ENCODE data around the gene TLK1. TPM values are rescaled to one million over a fixed set of nuclear protein-coding genes. Genes with fewer than 3 reads are reported as not detected.

Gene TLK1
- total and polyA plus RNA-seq, 4 experiments from 2014 or later, result 19.2 to 152 (median 95.9) TPM

DNA sequence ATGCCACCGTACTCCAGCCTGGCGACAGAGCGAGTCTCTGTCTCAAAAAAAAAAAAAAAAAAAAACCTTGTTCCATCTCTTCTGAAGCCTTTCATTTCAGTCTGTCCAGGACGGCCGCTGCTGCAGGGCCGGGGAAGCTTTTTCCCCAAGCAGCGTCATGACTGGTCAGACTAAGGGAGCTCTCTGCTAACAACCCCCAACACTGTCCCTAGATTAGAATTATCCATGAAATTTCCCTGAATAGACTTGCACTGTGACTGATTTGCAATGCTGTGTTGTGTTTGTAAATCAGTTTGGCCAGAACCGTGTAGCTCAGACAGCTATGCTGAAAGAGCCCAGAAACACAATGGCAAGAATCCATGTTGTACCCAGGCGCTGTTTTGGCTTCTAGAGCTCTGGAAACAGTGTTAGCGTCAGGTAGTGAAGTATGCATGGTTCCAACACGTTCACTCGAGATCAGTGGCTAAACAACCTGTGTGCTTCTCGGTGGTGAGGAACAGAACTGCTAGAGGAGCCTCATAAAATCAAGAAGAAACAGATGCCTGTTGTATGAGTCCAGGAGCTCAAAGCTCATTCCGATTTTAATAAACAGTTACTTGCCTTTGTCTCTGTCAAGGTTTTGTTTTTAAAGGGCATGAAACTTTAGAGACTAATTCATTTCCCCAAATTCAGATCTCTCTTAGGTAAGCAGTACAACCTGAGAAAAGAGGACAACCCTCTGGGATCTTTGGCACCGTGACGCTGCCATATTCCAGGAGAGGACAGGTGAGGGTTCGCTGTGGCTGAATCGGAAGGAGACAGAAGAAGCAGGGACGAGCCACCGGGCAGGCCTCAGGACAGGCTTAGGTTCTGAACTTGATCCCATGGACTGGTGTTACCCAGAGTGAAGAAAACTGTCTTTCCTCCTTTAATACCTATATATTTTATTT is 188.1 kb downstream of the TLK1 start:
- no peaks in the 10 kb centered on the region for H3K9me3 ChIP-seq (ENCODE audit: control insufficient read depth in 1 of 2, low read length in 2 of 2)
- peak overlapping the region in 6 of 7 donors; percentile 31 to 78 (median 48) for H3K27ac Mint-ChIP-seq
- H3K4me1 ChIP-seq (ENCODE audit: insufficient read depth, low read length), result peaks cover 14% of the 10 kb centered on the region
- no peak for DNase-seq
- no peaks in the 10 kb centered on the region for H3K9me3 Mint-ChIP-seq
- H3K27me3 Mint-ChIP-seq, result no peaks in the 10 kb centered on the region
- CTCF ChIA-PET (ENCODE audit: partially characterized antibody), result interaction anchor here (0.6 to 7.5 kb wide), 25 partner anchors 8 to 461 kb away, joined by 3 to 135 read pairs (median 4); partner anchors contain the start of genes DCAF17, GORASP2 and METTL8
- peaks cover under 1 to 3% of the 10 kb centered on the region in 2 donors for H3K36me3 Mint-ChIP-seq
- H3K4me3 ChIP-seq (ENCODE audit: low read length in 2 of 2), result no peak overlapping the region
- intact Hi-C loops (cut with micrococcal nuclease), result loop anchor here (1.0 to 5.0 kb wide), 7 partner anchors 43 to 462 kb away; partner anchors contain the start of genes DCAF17 and GORASP2
- POLR2A ChIA-PET (ENCODE audit: partially characterized antibody), result interaction anchor here (1.0 to 5.3 kb wide), 8 partner anchors 40 to 461 kb away, joined by 3 to 32 read pairs (median 4); partner anchors contain the start of genes DCAF17, GORASP2, METTL8 and TLK1
- peaks cover 7 to 16% (median 12%) of the 10 kb centered on the region in 4 donors for H3K4me1 Mint-ChIP-seq
- peak overlapping the region; percentile 41 for H3K27ac ChIP-seq (ENCODE audit: low read depth, low read length)
- H3K36me3 ChIP-seq (ENCODE audit: insufficient read depth, low read length), result peaks cover 4% of the 10 kb centered on the region
- H3K27me3 ChIP-seq (ENCODE audit: insufficient read depth, low read length), result no peaks in the 10 kb centered on the region
- peak overlapping the region; percentile 61 to 86 (median 76) for H3K4me3 Mint-ChIP-seq

GRCh38 chr2:170971071-170971470 is 189.6 kb downstream of the TLK1 start:
- ChIA-PET CTCF (ENCODE audit: partially characterized antibody) (interaction anchor here (3.3 to 7.5 kb wide), 2 partner anchors 187 to 445 kb away, joined by 35 to 135 read pairs; no protein-coding TSS in a partner anchor), POLR2A (ENCODE audit: partially characterized antibody) (no interaction called here)
- DNase-seq, result no peak
- Mint-ChIP-seq H3K9me3 (no peaks in the 10 kb centered on the region), H3K27me3 (no peaks in the 10 kb centered on the region), H3K27ac (no peak overlapping the region), H3K4me1 (peaks cover 7 to 16% (median 12%) of the 10 kb centered on the region in 4 donors), H3K36me3 (peaks cover 12 to 17% of the 10 kb centered on the region in 2 donors), H3K4me3 (no peak overlapping the region)
- peaks cover 14% of the 10 kb centered on the region for H3K4me1 ChIP-seq (ENCODE audit: insufficient read depth, low read length)
- no peaks in the 10 kb centered on the region for H3K9me3 ChIP-seq (ENCODE audit: control insufficient read depth in 1 of 2, low read length in 2 of 2)
- no peak overlapping the region for H3K27ac ChIP-seq (ENCODE audit: low read depth, low read length)
- intact Hi-C loops (cut with micrococcal nuclease), result loop anchor here (5.0 kb wide), 2 partner anchors 276 to 346 kb away; no protein-coding TSS in a partner anchor
- H3K36me3 ChIP-seq (ENCODE audit: insufficient read depth, low read length), result peaks cover 14% of the 10 kb centered on the region
- H3K4me3 ChIP-seq (ENCODE audit: low read length in 2 of 2), result no peak overlapping the region
- H3K27me3 ChIP-seq (ENCODE audit: insufficient read depth, low read length), result no peaks in the 10 kb centered on the region

DNA sequence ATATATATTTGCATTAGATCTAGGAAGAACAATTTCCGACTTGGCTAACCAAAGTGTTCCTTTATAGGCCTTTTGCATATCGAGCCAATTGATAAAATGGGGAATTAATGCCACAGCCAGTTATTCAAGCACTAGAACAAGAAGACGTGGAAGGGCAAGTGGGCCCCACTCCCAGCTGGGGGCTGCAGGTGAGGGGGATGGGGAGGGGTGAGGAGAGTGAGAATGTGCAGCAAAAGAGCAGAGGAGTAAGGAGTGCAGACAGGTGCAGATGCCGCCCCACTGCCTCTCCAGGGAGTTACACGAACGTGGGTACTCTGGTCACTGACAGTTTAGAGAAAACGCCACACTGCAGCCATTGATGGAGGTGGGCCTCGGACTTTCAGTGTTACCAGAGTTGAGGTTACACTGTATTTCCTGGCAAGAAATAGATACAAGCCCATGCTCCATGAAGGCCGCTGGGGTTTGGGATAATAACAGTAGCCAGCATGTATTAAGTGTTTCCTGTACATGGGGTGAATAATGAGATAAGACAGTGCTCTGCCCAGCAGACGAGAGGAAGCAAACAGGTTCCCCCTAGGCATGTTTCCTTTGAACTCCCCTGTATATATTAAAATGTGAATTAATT is 190.7 kb downstream of the TLK1 start:
- no peaks in the 10 kb centered on the region for H3K27me3 ChIP-seq (ENCODE audit: insufficient read depth, low read length)
- no peaks in the 10 kb centered on the region for H3K9me3 ChIP-seq (ENCODE audit: control insufficient read depth in 1 of 2, low read length in 2 of 2)
- H3K9me3 Mint-ChIP-seq, result no peaks in the 10 kb centered on the region
- H3K4me3 Mint-ChIP-seq, result no peak overlapping the region
- peaks cover 6 to 16% (median 11%) of the 10 kb centered on the region in 4 donors for H3K4me1 Mint-ChIP-seq
- H3K36me3 ChIP-seq (ENCODE audit: insufficient read depth, low read length), result peaks cover 25% of the 10 kb centered on the region
- no peak overlapping the region for H3K4me3 ChIP-seq (ENCODE audit: low read length in 2 of 2)
- CTCF ChIA-PET (ENCODE audit: partially characterized antibody), result interaction anchor here (1.1 to 7.5 kb wide), 2 partner anchors 446 kb away, joined by 4 to 135 read pairs; no protein-coding TSS in a partner anchor
- no peaks in the 10 kb centered on the region for H3K27me3 Mint-ChIP-seq
- peaks cover 14% of the 10 kb centered on the region for H3K4me1 ChIP-seq (ENCODE audit: insufficient read depth, low read length)
- H3K27ac ChIP-seq (ENCODE audit: low read depth, low read length), result no peak overlapping the region
- peaks cover 23 to 28% of the 10 kb centered on the region in 2 donors for H3K36me3 Mint-ChIP-seq
- no peak overlapping the region for H3K27ac Mint-ChIP-seq
- intact Hi-C loops (cut with micrococcal nuclease), result loop anchor here (5.0 kb wide), 2 partner anchors 277 to 347 kb away; no protein-coding TSS in a partner anchor
- no peak for DNase-seq
- POLR2A ChIA-PET (ENCODE audit: partially characterized antibody), result interaction anchor here (1.5 kb wide), 1 partner anchor 189 kb away, joined by 4 read pairs; no protein-coding TSS in a partner anchor

DNA sequence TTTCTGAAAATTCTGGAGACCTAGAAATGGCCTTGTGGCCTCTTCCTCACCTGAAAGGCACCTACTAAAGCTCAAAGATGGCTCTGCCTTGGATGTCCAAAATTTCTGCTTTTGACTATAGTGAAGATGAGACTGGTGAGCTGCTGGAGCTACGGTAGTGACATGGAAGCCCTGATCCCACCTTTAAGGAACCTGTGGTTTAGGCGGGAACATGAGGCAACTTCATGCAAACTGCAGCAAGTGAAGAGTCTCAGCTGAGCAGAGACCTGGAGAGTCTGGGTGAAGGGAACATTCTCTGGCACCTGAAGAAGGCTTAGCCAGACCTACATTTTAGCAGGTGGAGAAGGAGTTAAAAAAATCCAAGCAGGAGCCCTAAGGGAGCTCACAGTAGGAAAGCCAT is 191.7 kb downstream of the TLK1 start:
- CTCF ChIA-PET (ENCODE audit: partially characterized antibody), result interaction anchor here (1.0 to 1.1 kb wide), 2 partner anchors 63 to 447 kb away, joined by 3 to 4 read pairs; no protein-coding TSS in a partner anchor
- H3K4me1 ChIP-seq (ENCODE audit: insufficient read depth, low read length), result peaks cover 10% of the 10 kb centered on the region
- peaks cover 29% of the 10 kb centered on the region for H3K36me3 ChIP-seq (ENCODE audit: insufficient read depth, low read length)
- H3K27ac ChIP-seq (ENCODE audit: low read depth, low read length), result no peak overlapping the region
- peaks cover 24 to 33% of the 10 kb centered on the region in 2 donors for H3K36me3 Mint-ChIP-seq
- H3K9me3 Mint-ChIP-seq, result no peaks in the 10 kb centered on the region
- DNase-seq, result no peak
- POLR2A ChIA-PET (ENCODE audit: partially characterized antibody), result interaction anchor here (1.5 kb wide), 1 partner anchor 190 kb away, joined by 4 read pairs; no protein-coding TSS in a partner anchor
- H3K9me3 ChIP-seq (ENCODE audit: control insufficient read depth in 1 of 2, low read length in 2 of 2), result no peaks in the 10 kb centered on the region
- intact Hi-C loops (cut with micrococcal nuclease), result no loop called here
- no peak overlapping the region for H3K4me3 ChIP-seq (ENCODE audit: low read length in 2 of 2)
- no peaks in the 10 kb centered on the region for H3K27me3 ChIP-seq (ENCODE audit: insufficient read depth, low read length)
- H3K4me1 Mint-ChIP-seq, result peaks cover 2 to 12% (median 8%) of the 10 kb centered on the region in 4 donors
- H3K27ac Mint-ChIP-seq, result peak overlapping the region in 2 of 7 donors; percentile 50 to 78
- H3K4me3 Mint-ChIP-seq, result no peak overlapping the region
- no peaks in the 10 kb centered on the region for H3K27me3 Mint-ChIP-seq

DNA sequence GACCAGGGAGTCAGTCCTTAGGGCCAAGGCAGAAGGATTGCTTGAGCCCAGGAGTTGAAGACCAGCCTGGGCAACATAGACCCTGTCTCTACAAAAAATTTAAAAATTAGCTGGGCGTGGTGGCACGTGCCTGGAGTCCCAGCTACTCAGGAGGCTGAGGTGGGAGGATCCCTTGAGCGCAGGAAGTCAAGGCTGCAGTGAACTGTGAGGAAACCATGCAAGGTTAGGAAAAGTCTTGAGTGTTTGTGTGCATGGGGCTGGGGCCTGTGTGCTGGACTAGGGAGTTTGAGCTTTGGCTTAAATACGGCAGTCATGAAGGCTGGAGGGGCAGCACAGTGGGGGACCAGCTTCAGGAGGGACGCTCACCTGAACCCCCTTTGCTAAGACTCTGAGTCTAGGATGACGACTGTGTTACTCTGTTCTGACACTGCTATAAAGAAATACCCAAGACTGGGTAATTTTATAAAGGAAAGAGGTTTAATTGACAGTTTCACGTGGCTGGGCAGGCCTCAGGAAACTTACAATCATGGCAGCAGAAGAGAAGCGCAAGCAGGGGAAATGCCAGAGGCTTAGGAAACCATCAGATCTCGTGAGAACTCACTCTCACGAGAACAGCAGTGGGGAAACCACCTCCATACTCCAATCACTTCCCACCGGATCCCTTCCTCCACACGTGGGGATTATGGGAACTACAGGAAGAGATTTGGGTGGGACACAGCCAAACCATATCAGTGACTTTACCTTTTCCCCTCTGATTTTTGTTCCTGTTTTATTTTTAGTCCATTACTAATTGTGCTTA is 192.3 kb downstream of the TLK1 start:
- H3K27me3 Mint-ChIP-seq, result no peaks in the 10 kb centered on the region
- H3K4me3 ChIP-seq (ENCODE audit: low read length in 2 of 2), result no peak overlapping the region
- peaks cover 2 to 11% (median 7%) of the 10 kb centered on the region in 4 donors for H3K4me1 Mint-ChIP-seq
- H3K9me3 ChIP-seq (ENCODE audit: control insufficient read depth in 1 of 2, low read length in 2 of 2), result no peaks in the 10 kb centered on the region
- intact Hi-C loops (cut with micrococcal nuclease), result no loop called here
- peaks cover 31% of the 10 kb centered on the region for H3K36me3 ChIP-seq (ENCODE audit: insufficient read depth, low read length)
- H3K27ac ChIP-seq (ENCODE audit: low read depth, low read length), result no peak overlapping the region
- H3K27ac Mint-ChIP-seq, result peak overlapping the region in 5 of 7 donors; percentile 17 to 87 (median 51)
- no peak for DNase-seq
- peaks cover 27 to 39% of the 10 kb centered on the region in 2 donors for H3K36me3 Mint-ChIP-seq
- ChIA-PET CTCF (ENCODE audit: partially characterized antibody) (interaction anchor here (0.7 to 2.5 kb wide), 3 partner anchors 64 to 454 kb away, joined by 3 to 10 read pairs (median 3); no protein-coding TSS in a partner anchor), POLR2A (ENCODE audit: partially characterized antibody) (interaction anchor here (1.5 kb wide), 1 partner anchor 191 kb away, joined by 4 read pairs; no protein-coding TSS in a partner anchor)
- H3K4me3 Mint-ChIP-seq, result no peak overlapping the region
- no peaks in the 10 kb centered on the region for H3K9me3 Mint-ChIP-seq
- H3K27me3 ChIP-seq (ENCODE audit: insufficient read depth, low read length), result no peaks in the 10 kb centered on the region
- H3K4me1 ChIP-seq (ENCODE audit: insufficient read depth, low read length), result peaks cover 7% of the 10 kb centered on the region

DNA sequence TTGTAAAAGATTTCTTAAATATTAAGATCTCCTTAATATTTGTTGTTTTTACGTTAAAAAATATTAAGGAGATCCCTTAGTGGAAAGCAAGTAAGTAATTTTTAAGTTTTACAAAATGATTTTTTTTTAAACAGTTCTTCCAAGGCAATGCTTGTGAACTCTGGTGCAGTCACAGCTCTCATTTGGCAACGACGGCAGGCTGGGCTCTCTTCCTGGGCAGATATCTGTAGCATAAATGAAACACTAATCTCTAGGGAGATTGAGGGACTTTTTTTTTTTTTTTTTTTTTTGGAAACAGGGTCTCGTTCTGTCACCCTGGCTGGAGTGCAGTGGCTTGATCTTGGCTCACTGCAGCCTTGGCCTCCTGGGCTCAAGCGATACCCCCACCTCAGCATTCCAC is 193.1 kb downstream of the TLK1 start:
- peaks cover 35% of the 10 kb centered on the region for H3K36me3 ChIP-seq (ENCODE audit: insufficient read depth, low read length)
- H3K27ac ChIP-seq (ENCODE audit: low read depth, low read length), result no peak overlapping the region
- H3K4me1 Mint-ChIP-seq, result peaks cover 0 to 4% (median 3%) of the 10 kb centered on the region in 4 donors
- H3K27me3 Mint-ChIP-seq, result no peaks in the 10 kb centered on the region
- no peak overlapping the region for H3K4me3 ChIP-seq (ENCODE audit: low read length in 2 of 2)
- no peaks in the 10 kb centered on the region for H3K27me3 ChIP-seq (ENCODE audit: insufficient read depth, low read length)
- DNase-seq, result no peak
- peaks cover 30 to 42% of the 10 kb centered on the region in 2 donors for H3K36me3 Mint-ChIP-seq
- no peak overlapping the region for H3K4me3 Mint-ChIP-seq
- no peaks in the 10 kb centered on the region for H3K9me3 Mint-ChIP-seq
- H3K27ac Mint-ChIP-seq, result peak overlapping the region in 1 of 7 donors; percentile 55
- intact Hi-C loops (cut with micrococcal nuclease), result no loop called here
- H3K9me3 ChIP-seq (ENCODE audit: control insufficient read depth in 1 of 2, low read length in 2 of 2), result no peaks in the 10 kb centered on the region
- ChIA-PET CTCF (ENCODE audit: partially characterized antibody) (interaction anchor here (0.7 to 2.5 kb wide), 4 partner anchors 9 to 455 kb away, joined by 3 to 10 read pairs (median 5); no protein-coding TSS in a partner anchor), POLR2A (ENCODE audit: partially characterized antibody) (no interaction called here)
- H3K4me1 ChIP-seq (ENCODE audit: insufficient read depth, low read length), result no peaks in the 10 kb centered on the region

Measured in CD4-positive, alpha-beta memory T cell (primary cell).